NCI-H2196 (cell line): Measurements from ENCODE around the gene KIAA1328.
"Not testable (repeated sequence)": the region's sequence is repeated elsewhere in the genome, so short reads cannot be mapped to it uniquely, and the experiment has no call there.

Source experiments
- DNase-seq: peaks from one replicate; lab custom pipeline; 2025; ENCODE audit not compliant: unreplicated experiment; lab: John Stamatoyannopoulos, UW

Gene KIAA1328

GRCh38 chr18:36825526-36825925 lies 3.4 kb upstream of the KIAA1328 start:
- no peak for DNase-seq

GRCh38 chr18:36826556-36826955 lies 2.4 kb upstream of the KIAA1328 start:
- DNase-seq: no peak

GRCh38 chr18:36828157-36828629 lies 734 bp upstream of the KIAA1328 start:
- no peak for DNase-seq

GRCh38 chr18:36829362-36830157 lies 633 bp downstream of the KIAA1328 start:
- DNase-seq: no peak

- no peak for DNase-seq
Observed at GRCh38 chr18:36830158-36830495, 1.2 kb downstream of the KIAA1328 start.

- DNase-seq: no peak
Observed at GRCh38 chr18:36831139-36831538, 2.2 kb downstream of the KIAA1328 start.

- DNase-seq: no peak
Observed at GRCh38 chr18:36833120-36833519, 4.2 kb downstream of the KIAA1328 start.

- DNase-seq: no peak
Observed at GRCh38 chr18:36835927-36836326, 7.0 kb downstream of the KIAA1328 start.

GRCh38 chr18:36839835-36840234 lies 10.9 kb downstream of the KIAA1328 start:
- DNase-seq: no peak

GRCh38 chr18:36843199-36843598 lies 14.3 kb downstream of the KIAA1328 start:
- DNase-seq: no peak

- no peak for DNase-seq
Observed at GRCh38 chr18:36843784-36844183, 14.9 kb downstream of the KIAA1328 start.

- no peak for DNase-seq
Observed at GRCh38 chr18:36848609-36849008, 19.7 kb downstream of the KIAA1328 start.

GRCh38 chr18:36849288-36850006 lies 20.5 kb downstream of the KIAA1328 start:
- DNase-seq: no peak

GRCh38 chr18:36850527-36851201 lies 21.7 kb downstream of the KIAA1328 start:
- DNase-seq: no peak

- DNase-seq: no peak
Observed at GRCh38 chr18:36851202-36851590, 22.3 kb downstream of the KIAA1328 start.

GRCh38 chr18:36856815-36857214 lies 27.9 kb downstream of the KIAA1328 start:
- no peak for DNase-seq

- no peak for DNase-seq
Observed at GRCh38 chr18:36862182-36862581, 33.3 kb downstream of the KIAA1328 start.

- no peak for DNase-seq
Observed at GRCh38 chr18:36867056-36867455, 38.1 kb downstream of the KIAA1328 start.

- DNase-seq: no peak
Observed at GRCh38 chr18:36871801-36872200, 42.9 kb downstream of the KIAA1328 start.

GRCh38 chr18:36872329-36872728 lies 43.4 kb downstream of the KIAA1328 start:
- DNase-seq: no peak

- DNase-seq: not testable (repeated sequence)
Observed at GRCh38 chr18:36873826-36874225, 44.9 kb downstream of the KIAA1328 start.

- DNase-seq: not testable (repeated sequence)
Observed at GRCh38 chr18:36879796-36880195, 50.9 kb downstream of the KIAA1328 start.
